Colonic mucosa (tissue), 4 donors: ENCODE measurements around the gene PTX4. TPM values are rescaled to one million over a fixed set of nuclear protein-coding genes. Genes with fewer than 3 reads are reported as not detected.
"Not testable (repeated sequence)": the region's sequence is repeated elsewhere in the genome, so short reads cannot be mapped to it uniquely, and the experiment has no call there.

Source experiments
- DNase-seq: peaks from one replicate; pipeline ENCODE4 v3.0.0-alpha.2; 2020
- H3K27ac ChIP-seq: fragments of 200-600 bp; one replicate; pipeline ENCODE4 v1.8.0; 2021
- H3K27me3 ChIP-seq: fragments of 200-600 bp; one replicate; pipeline ENCODE4 v1.8.0; 2021
- H3K36me3 ChIP-seq: fragments of 200-600 bp; one replicate; pipeline ENCODE4 v1.8.0; 2021
- H3K4me1 ChIP-seq: fragments of 200-600 bp; one replicate; pipeline ENCODE4 v1.8.0; 2021; ENCODE audit warnings: mild to moderate bottlenecking
- H3K4me3 ChIP-seq: fragments of 200-600 bp; one replicate; pipeline ENCODE4 v1.8.0; 2021
- H3K9ac ChIP-seq, 2 donors: one replicate each; pipeline ENCODE4 v1.7.0; 2013; ENCODE audit warnings: control low read depth in 2 of 2, low read depth in 2 of 2, low read length in 2 of 2
- H3K9me3 ChIP-seq: fragments of 200-600 bp; one replicate; pipeline ENCODE4 v1.8.0; 2021
- intact Hi-C: fragments of 100-400 bp; cut with DNase I; formaldehyde crosslinking; loops from one replicate; pipeline ENCODE4 v1.14.1; 2022
- total RNA-seq, 2 donors: library from RNA; stranded (reverse); fragmentation: NEBNext Ultra II Directional in 1 of 2; extraction: Animal tissue kit (Norgen Biotek cat#: 25700) in 1 of 2; gene quantifications; one replicate each; pipeline ENCODE4 v1.2.1, GENCODE V29; 2021
- TF ChIP-seq, protein P1 (sequence below): fragments of 200-600 bp; IDR thresholded peaks from one replicate; pipeline ENCODE4 v1.8.0; 2022; ENCODE audit warnings: antibody characterized with exemption, mild to moderate bottlenecking
- donor health status: healthy.
- donor health status: DM: no; HTN: no; CAD: no.
- donor health status: DM: no; HTN: no; CAD: no.

Gene PTX4
- total RNA-seq, 2 donors from 2014 or later = not detected

DNA sequence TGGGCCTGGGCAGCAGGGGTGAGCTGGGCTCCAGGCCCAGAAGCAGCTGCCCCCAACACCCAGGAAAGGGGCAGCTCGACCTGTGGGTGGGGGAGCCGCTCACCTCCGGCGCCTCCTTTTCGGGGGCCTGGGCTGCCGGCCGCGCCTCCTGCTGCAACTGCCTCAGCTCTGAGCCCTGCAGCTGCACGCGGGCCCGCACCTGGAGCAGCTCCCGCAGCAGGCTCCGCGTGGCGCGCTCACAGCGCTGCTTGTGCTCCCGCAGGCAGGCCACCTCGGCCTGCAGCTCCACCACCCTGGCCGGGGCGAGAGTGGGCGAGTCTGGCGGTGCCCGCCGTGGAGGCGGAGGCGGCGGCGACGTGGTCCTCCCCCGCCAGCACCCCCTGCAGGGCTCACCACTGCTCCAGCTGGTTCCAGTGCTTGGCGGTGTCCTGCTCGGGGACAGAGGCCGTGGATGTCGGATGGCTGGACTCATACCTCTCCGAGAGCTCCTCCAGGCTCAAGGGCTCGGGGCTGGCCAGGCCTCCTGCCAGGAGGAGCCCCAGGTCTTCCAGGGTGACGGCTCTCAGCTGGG, 45.3 kb downstream of the PTX4 start:
- H3K4me3 ChIP-seq = no peak overlapping the region
- intact Hi-C loops = no loop called here
- no peaks in the 10 kb centered on the region for H3K27me3 ChIP-seq
- H3K9ac ChIP-seq = no peak overlapping the region
- no peaks in the 10 kb centered on the region for H3K36me3 ChIP-seq
- DNase-seq = no peak
- no peak overlapping the region for H3K27ac ChIP-seq
- no peaks in the 10 kb centered on the region for H3K4me1 ChIP-seq
- TF ChIP-seq, protein P1, sequence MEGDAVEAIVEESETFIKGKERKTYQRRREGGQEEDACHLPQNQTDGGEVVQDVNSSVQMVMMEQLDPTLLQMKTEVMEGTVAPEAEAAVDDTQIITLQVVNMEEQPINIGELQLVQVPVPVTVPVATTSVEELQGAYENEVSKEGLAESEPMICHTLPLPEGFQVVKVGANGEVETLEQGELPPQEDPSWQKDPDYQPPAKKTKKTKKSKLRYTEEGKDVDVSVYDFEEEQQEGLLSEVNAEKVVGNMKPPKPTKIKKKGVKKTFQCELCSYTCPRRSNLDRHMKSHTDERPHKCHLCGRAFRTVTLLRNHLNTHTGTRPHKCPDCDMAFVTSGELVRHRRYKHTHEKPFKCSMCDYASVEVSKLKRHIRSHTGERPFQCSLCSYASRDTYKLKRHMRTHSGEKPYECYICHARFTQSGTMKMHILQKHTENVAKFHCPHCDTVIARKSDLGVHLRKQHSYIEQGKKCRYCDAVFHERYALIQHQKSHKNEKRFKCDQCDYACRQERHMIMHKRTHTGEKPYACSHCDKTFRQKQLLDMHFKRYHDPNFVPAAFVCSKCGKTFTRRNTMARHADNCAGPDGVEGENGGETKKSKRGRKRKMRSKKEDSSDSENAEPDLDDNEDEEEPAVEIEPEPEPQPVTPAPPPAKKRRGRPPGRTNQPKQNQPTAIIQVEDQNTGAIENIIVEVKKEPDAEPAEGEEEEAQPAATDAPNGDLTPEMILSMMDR = no peak
- H3K9me3 ChIP-seq = no peaks in the 10 kb centered on the region

DNA sequence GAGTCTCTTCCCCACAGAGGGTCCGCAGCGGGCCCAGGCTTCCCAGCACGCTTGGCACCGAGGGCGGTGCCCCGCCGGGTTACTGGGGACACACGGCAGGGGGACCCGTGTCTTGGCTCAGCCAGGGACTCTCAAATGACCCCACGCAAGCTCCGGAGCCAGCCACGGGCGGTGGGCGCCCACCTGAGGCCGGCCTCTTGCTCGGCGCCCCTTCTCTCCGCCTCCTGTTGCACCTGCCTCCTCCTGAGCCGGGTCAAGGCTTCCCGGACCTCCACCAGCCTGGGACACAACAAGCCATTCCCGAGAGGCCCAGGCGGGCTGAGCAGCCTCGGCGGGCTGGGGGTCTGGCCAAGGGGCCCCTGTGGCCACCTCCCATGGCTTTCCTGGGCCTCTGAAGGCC, 46.0 kb downstream of the PTX4 start:
- DNase-seq = no peak
- TF ChIP-seq, protein P1 = no peak
- no peaks in the 10 kb centered on the region for H3K36me3 ChIP-seq
- H3K4me1 ChIP-seq = no peaks in the 10 kb centered on the region
- no peaks in the 10 kb centered on the region for H3K27me3 ChIP-seq
- intact Hi-C loops = no loop called here
- H3K9me3 ChIP-seq = no peaks in the 10 kb centered on the region
- H3K27ac ChIP-seq = no peak overlapping the region
- H3K4me3 ChIP-seq = no peak overlapping the region
- no peak overlapping the region for H3K9ac ChIP-seq

DNA sequence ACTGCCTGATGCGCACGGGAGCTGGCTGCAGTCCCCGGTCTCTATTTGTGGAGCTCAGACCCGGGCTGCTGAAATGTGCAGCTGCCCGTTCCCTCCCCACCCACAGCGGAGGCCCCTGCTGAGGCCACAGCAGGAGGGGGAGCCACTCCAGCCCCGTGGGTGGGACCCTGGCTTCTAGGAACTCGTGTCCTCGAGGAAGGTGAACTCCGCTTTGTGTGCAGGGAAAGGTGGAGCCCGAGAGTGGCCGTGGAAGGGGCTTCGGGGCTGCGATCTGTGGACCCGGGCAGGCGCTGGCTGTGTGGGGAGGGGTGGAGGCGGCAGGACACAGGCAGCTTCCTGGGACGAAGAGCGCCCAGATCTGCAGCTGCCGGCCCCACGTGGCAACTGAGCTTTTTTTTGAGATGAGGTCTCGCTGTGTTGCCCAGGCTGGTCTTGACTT, 47.3 kb downstream of the PTX4 start:
- Histone ChIP-seq H3K27me3 (no peaks in the 10 kb centered on the region), H3K27ac (no peak overlapping the region), H3K36me3 (no peaks in the 10 kb centered on the region), H3K4me1 (no peaks in the 10 kb centered on the region), H3K4me3 (no peak overlapping the region), H3K9ac (no peak overlapping the region), H3K9me3 (no peaks in the 10 kb centered on the region)
- DNase-seq = no peak
- intact Hi-C loops = no loop called here
- TF ChIP-seq, protein P1 = no peak

DNA sequence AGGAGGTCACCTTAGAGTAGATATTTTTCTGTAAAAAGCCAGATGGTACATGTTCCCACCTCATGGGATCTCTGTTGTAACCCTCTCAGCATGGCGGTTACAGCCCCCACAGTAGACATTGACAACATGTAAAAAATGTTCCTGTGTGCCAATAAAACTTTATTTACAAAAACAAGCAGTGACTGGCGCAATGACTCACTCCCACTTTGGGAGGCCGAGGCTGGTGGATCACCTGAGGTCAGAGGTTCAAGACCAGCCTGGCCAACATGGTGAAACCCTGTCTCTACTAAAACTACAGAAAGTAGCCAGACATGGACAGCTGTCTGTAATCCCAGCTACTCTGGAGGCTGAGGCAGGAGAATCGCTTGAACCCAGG, 49.1 kb downstream of the PTX4 start:
- H3K27me3 ChIP-seq, intact Hi-C loops, DNase-seq, H3K9ac ChIP-seq, H3K4me3 ChIP-seq, H3K4me1 ChIP-seq, H3K9me3 ChIP-seq, H3K27ac ChIP-seq, H3K36me3 ChIP-seq: not testable (repeated sequence)

DNA sequence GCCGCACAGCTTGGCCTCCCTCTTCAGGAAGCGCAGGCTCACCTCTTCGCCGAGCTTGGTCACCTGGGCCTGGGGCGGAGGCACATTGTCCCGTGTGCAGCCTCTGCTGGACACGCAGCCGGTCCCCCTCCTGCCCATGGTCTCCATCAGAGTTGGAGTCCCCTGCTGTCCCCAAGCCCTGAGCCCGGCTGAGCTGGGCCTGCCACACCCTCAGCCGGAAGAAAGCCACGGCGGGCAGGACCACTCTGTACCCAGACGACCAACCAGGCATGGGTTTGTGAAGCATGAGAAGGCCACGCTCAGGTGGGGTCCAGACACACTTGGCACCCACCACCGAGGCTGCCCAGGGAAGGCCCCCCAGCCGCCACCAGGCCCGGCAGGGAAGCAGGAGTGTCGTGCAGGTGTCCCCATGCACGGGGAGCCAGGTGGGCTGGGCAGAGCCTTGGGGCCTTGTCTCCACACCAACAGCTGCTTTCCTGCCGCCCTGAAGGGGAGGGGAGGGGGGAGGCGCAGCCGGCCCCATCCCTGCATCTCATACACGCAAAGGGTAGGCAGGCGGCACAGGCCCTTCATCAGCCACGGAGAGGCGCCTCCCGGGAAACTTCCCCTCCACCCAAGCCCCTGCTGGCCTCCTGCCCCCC, 49.6 kb downstream of the PTX4 start:
- no peaks in the 10 kb centered on the region for H3K9me3 ChIP-seq
- H3K27me3 ChIP-seq = no peaks in the 10 kb centered on the region
- TF ChIP-seq, protein P1 = no peak
- no peaks in the 10 kb centered on the region for H3K36me3 ChIP-seq
- H3K4me1 ChIP-seq = no peaks in the 10 kb centered on the region
- intact Hi-C loops = no loop called here
- no peak for DNase-seq
- H3K27ac ChIP-seq = no peak overlapping the region
- H3K9ac ChIP-seq = no peak overlapping the region
- no peak overlapping the region for H3K4me3 ChIP-seq

DNA sequence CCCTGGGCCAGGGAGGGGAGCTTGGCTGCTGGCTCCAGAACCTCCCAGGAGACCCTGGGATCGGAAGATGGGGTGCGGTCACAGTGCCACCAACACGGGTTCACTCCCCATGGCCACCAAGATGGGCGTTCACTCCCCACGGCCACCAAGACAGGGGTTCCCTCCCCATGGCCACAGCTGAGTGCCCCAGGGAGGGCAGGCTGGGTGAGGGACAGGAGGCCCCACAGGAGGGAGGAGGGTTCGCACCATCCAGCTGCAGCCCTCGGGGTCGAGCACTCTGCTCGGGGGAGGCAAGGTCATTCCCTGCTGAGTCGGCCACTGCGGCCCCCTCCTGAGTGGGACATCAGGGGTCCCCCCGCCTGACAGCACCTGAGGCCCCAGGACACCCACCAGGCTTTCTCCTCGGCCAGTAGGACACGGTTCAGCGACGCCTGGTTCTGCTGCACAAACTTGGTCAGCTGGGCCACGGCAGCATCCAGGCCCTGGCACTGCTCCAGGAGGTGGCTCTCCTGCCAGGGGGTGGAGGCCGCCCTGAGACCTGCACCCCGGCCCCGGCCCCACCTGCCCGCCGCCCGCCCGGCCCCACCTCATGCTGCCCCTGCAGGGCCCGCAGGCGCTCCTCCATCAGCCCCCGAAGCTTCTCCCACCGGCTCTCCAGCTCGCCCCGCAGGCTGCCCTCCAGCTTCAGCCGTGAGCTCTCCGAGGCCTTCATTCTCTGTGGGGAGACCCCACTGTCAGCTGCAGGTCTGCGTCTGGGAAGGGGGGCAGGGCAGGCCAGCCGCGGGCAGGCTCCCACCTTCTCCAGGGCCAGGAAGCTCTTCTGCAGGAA, 50.3 kb downstream of the PTX4 start:
- H3K4me3 ChIP-seq = no peak overlapping the region
- no peak overlapping the region for H3K27ac ChIP-seq
- H3K4me1 ChIP-seq = no peaks in the 10 kb centered on the region
- TF ChIP-seq, protein P1 = no peak
- no peak for DNase-seq
- intact Hi-C loops = no loop called here
- no peaks in the 10 kb centered on the region for H3K27me3 ChIP-seq
- no peak overlapping the region for H3K9ac ChIP-seq
- H3K36me3 ChIP-seq = no peaks in the 10 kb centered on the region
- no peaks in the 10 kb centered on the region for H3K9me3 ChIP-seq
